RPMI7951 (cell line): ENCODE results near the gene EVA1B. TPM values are rescaled to one million over a fixed set of nuclear protein-coding genes. Genes with fewer than 3 reads are reported as not detected.
A peak's percentile ranks its signal among the peaks of the same experiment; 100 is the strongest.

ENCODE experiments used
- DNase-seq: peaks from one replicate; pipeline ENCODE4 v3.0.0-alpha.2; 2012; ENCODE audit warnings: low read depth
- total RNA-seq: library from RNA; depleted of rRNA; stranded (reverse); fragments of >200 nt; shearing (Covaris generic); gene quantifications from 2 replicates; pipeline ENCODE4 v1.2.3, GENCODE V29; 2014

The EVA1B gene
- total RNA-seq, 1 experiment from 2014 or later, result 78.7 TPM

- no peak for DNase-seq
Observed at GRCh38 chr1:36320767-36321118, 2.7 kb downstream of the EVA1B start.

GRCh38 chr1:36320291-36320761, 3.1 kb downstream of the EVA1B start:
- no peak for DNase-seq

GRCh38 chr1:36309397-36309796, 14.0 kb downstream of the EVA1B start:
- DNase-seq, result no peak

- DNase-seq, result no peak
Observed at GRCh38 chr1:36307601-36308330, 15.7 kb downstream of the EVA1B start.

- peak; percentile 94 for DNase-seq
Observed at GRCh38 chr1:36306902-36307456, 16.5 kb downstream of the EVA1B start.

- DNase-seq, result no peak
Observed at GRCh38 chr1:36306210-36306901, 17.1 kb downstream of the EVA1B start, which contains the start of gene SH3D21. SH3D21 (plus strand) TSS chr1:36306368; CDS start chr1:36306421, 53 bp downstream.

GRCh38 chr1:36305915-36306209, 17.6 kb downstream of the EVA1B start:
- DNase-seq, result no peak

- no peak for DNase-seq
Observed at GRCh38 chr1:36304970-36305914, 18.2 kb downstream of the EVA1B start.

- DNase-seq, result no peak
Observed at GRCh38 chr1:36304521-36304920, 18.9 kb downstream of the EVA1B start.

- DNase-seq, result no peak
Observed at GRCh38 chr1:36303650-36304360, 19.6 kb downstream of the EVA1B start.

GRCh38 chr1:36303244-36303643, 20.2 kb downstream of the EVA1B start:
- DNase-seq, result no peak

- no peak for DNase-seq
Observed at GRCh38 chr1:36301220-36301619, 22.2 kb downstream of the EVA1B start.

GRCh38 chr1:36300526-36300925, 22.9 kb downstream of the EVA1B start:
- DNase-seq, result no peak

GRCh38 chr1:36298640-36299039, 24.8 kb downstream of the EVA1B start:
- DNase-seq, result no peak

GRCh38 chr1:36297062-36297461, 26.4 kb downstream of the EVA1B start:
- no peak for DNase-seq

- no peak for DNase-seq
Observed at GRCh38 chr1:36295390-36295789, 28.1 kb downstream of the EVA1B start.

GRCh38 chr1:36287595-36287994, 35.9 kb downstream of the EVA1B start:
- DNase-seq, result no peak

- DNase-seq, result no peak
Observed at GRCh38 chr1:36286802-36287201, 36.6 kb downstream of the EVA1B start.

- peak; percentile 79 for DNase-seq
Observed at GRCh38 chr1:36285443-36286101, 37.9 kb downstream of the EVA1B start.

- no peak for DNase-seq
Observed at GRCh38 chr1:36284517-36284916, 38.9 kb downstream of the EVA1B start.

- DNase-seq, result no peak
Observed at GRCh38 chr1:36284061-36284460, 39.4 kb downstream of the EVA1B start.
